ENCODE data around the gene GALK1.

Gene GALK1

DNA sequence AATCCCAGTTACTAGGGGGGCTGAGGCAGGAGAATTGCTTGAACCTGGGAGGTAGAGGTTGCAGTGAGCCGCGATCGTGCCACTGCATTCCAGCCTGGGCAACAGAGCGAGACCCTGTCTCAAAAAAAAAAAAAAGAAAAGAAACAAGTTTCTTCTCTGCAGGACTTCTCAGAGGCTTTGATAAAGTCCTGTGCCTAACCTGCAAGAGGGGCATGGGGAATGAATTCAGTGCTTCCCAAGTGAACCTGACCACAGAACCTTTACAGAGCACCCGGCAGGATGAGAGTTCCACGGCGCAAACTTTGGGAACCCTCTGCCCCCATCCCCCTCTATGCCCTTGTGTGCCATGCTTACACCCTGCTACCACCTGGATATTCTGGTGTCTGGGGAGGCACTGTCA is 25.8 kb downstream of the GALK1 start:
- Histone ChIP-seq H3K4me1 (ENCODE audit: control insufficient read depth, low read length) (peaks cover 17% of the 10 kb centered on the region), H3K27me3 (ENCODE audit: control insufficient read depth, low read length) (no peaks in the 10 kb centered on the region), H3K36me3 (ENCODE audit: control insufficient read depth, low read length) (no peaks in the 10 kb centered on the region), H3K9me2 (replicated peaks; ENCODE audit: control insufficient read depth, low read length) (no peaks in the 10 kb centered on the region), H3K9me3 (ENCODE audit: control insufficient read depth, insufficient read depth, low read length) (no peaks in the 10 kb centered on the region), H3K79me2 (ENCODE audit: control insufficient read depth, low read length) (no peaks in the 10 kb centered on the region), H3K4me2 (ENCODE audit: low read length) (no peak overlapping the region), H3K27ac (ENCODE audit: low read depth, low read length) (no peak overlapping the region), H4K20me1 (ENCODE audit: control insufficient read depth, insufficient read depth, low read depth, low read length) (no peaks in the 10 kb centered on the region), H3K4me3 (ENCODE audit: low read length) (no peak overlapping the region), H3F3A (ENCODE audit: control insufficient read depth, insufficient read depth) (0 out of 2 replicates have a peak, but pooled peaks cover 3% of the 10 kb centered on the region)
- TF ChIP-seq CTCF (IDR thresholded peaks at IDR 0.05; ENCODE audit: low read depth, low read length, poor library complexity, severe bottlenecking) (no peak), EZH2phosphoT487 (IDR thresholded peaks at IDR 0.05; ENCODE audit: borderline replicate concordance, low read length) (no peak)

GRCh38 chr17:75738218-75738802 is 26.7 kb downstream of the GALK1 start:
- H3K4me3 ChIP-seq (ENCODE audit: low read length) = no peak overlapping the region
- H3K27me3 ChIP-seq (ENCODE audit: control insufficient read depth, low read length) = no peaks in the 10 kb centered on the region
- no peaks in the 10 kb centered on the region for H3K36me3 ChIP-seq (ENCODE audit: control insufficient read depth, low read length)
- no peak overlapping the region for H3K27ac ChIP-seq (ENCODE audit: low read depth, low read length)
- H3F3A ChIP-seq (ENCODE audit: control insufficient read depth, insufficient read depth) = 0 out of 2 replicates have a peak, but pooled peaks cover 3% of the 10 kb centered on the region
- H4K20me1 ChIP-seq (ENCODE audit: control insufficient read depth, insufficient read depth, low read depth, low read length) = no peaks in the 10 kb centered on the region
- peak overlapping the region; percentile 38 for H3K4me2 ChIP-seq (ENCODE audit: low read length)
- no peaks in the 10 kb centered on the region for H3K9me3 ChIP-seq (ENCODE audit: control insufficient read depth, insufficient read depth, low read length)
- H3K9me2 ChIP-seq (replicated peaks; ENCODE audit: control insufficient read depth, low read length) = no peaks in the 10 kb centered on the region
- TF ChIP-seq CTCF (IDR thresholded peaks at IDR 0.05; ENCODE audit: low read depth, low read length, poor library complexity, severe bottlenecking) = no peak
- TF ChIP-seq EZH2phosphoT487 (IDR thresholded peaks at IDR 0.05; ENCODE audit: borderline replicate concordance, low read length) = no peak
- peaks cover 17% of the 10 kb centered on the region for H3K4me1 ChIP-seq (ENCODE audit: control insufficient read depth, low read length)
- no peaks in the 10 kb centered on the region for H3K79me2 ChIP-seq (ENCODE audit: control insufficient read depth, low read length)

DNA sequence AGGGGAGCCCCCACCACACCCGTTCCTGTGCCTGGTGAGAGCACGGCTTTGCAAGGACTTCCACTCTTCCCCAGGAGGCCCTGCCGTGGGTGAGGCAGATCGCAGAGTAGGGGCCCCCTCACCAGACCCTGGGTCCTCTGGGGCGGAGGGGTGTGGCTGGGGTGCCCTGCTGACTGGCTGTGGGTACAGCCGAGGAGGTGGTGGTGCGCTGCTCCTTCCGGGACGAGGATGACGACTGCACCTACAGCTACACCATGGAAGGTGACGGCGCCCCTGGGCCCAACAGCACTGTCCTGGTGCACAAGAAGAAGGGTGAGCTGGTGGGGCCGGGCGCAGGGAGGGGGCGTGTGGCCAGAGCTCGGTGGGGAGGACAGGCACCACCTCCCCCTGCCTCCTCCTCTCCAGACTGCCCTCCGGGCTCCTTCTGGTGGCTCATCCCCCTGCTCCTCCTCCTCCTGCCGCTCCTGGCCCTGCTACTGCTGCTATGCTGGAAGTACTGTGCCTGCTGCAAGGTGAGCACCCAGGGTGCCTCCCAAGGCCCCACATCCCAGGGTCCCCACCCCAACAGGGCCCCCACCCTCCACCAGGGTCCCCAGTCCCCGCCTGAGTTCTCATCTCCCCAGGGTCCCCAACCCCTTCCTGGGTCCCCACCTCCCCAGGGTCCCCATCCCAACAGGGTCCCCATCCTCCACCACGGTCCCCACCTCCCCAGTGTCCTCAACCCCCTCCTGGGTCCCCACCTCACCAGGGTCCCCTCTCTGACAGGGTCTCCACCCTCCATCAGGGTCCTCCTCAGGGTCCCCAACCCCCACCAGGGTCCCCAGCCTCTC is 27.6 kb downstream of the GALK1 start:
- no peaks in the 10 kb centered on the region for H4K20me1 ChIP-seq (ENCODE audit: control insufficient read depth, insufficient read depth, low read depth, low read length)

More for the DNA sequence above, 27.6 kb downstream of the GALK1 start:
- Histone ChIP-seq H3K9me2 (replicated peaks; ENCODE audit: control insufficient read depth, low read length) (no peaks in the 10 kb centered on the region), H3F3A (ENCODE audit: control insufficient read depth, insufficient read depth) (0 out of 2 replicates have a peak, but pooled peaks cover 3% of the 10 kb centered on the region), H3K4me2 (ENCODE audit: low read length) (peak overlapping the region; percentile 38), H3K27me3 (ENCODE audit: control insufficient read depth, low read length) (no peaks in the 10 kb centered on the region), H3K4me1 (ENCODE audit: control insufficient read depth, low read length) (peaks cover 17% of the 10 kb centered on the region), H3K36me3 (ENCODE audit: control insufficient read depth, low read length) (no peaks in the 10 kb centered on the region), H3K9me3 (ENCODE audit: control insufficient read depth, insufficient read depth, low read length) (no peaks in the 10 kb centered on the region), H3K27ac (ENCODE audit: low read depth, low read length) (no peak overlapping the region), H3K79me2 (ENCODE audit: control insufficient read depth, low read length) (no peaks in the 10 kb centered on the region), H3K4me3 (ENCODE audit: low read length) (no peak overlapping the region)
- TF ChIP-seq CTCF (IDR thresholded peaks at IDR 0.05; ENCODE audit: low read depth, low read length, poor library complexity, severe bottlenecking) (no peak), EZH2phosphoT487 (IDR thresholded peaks at IDR 0.05; ENCODE audit: borderline replicate concordance, low read length) (no peak)

Data from DOHH2 (cell line).